ENCODE results near the gene SBNO1.

DNA sequence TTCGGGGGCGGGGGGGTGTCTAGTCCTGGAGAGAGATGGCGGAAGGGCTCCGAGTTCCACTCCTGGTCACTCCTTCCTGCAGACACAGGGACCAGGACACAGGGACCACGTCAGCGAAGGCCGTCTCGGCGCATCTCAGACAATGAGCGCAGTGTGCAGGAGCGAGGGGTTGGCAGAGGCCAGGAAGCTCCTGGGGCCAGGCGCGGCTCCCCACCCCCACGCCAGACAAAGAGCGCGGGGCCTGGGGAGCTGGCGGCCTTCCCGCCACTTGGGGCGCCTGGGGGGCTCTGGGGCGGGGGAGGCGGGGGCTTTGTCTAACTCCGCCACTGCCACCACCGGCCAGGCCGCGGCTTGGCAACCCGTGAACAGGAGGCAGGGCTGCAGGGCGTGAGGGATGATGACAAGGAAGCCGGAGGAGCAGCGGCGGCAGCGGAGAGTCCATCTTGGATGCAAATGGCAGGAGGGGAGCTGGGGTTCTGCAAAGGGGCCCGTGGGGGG is 95.2 kb downstream of the SBNO1 start:
- TF ChIP-seq, protein P1, sequence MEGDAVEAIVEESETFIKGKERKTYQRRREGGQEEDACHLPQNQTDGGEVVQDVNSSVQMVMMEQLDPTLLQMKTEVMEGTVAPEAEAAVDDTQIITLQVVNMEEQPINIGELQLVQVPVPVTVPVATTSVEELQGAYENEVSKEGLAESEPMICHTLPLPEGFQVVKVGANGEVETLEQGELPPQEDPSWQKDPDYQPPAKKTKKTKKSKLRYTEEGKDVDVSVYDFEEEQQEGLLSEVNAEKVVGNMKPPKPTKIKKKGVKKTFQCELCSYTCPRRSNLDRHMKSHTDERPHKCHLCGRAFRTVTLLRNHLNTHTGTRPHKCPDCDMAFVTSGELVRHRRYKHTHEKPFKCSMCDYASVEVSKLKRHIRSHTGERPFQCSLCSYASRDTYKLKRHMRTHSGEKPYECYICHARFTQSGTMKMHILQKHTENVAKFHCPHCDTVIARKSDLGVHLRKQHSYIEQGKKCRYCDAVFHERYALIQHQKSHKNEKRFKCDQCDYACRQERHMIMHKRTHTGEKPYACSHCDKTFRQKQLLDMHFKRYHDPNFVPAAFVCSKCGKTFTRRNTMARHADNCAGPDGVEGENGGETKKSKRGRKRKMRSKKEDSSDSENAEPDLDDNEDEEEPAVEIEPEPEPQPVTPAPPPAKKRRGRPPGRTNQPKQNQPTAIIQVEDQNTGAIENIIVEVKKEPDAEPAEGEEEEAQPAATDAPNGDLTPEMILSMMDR (conservative IDR thresholded peaks at IDR 0.05; ENCODE audit: low read depth, low read length) = 0 out of 2 replicates have a peak, but pooled peaks have one; percentile 20
- no peak for TF ChIP-seq EZH2 (IDR thresholded peaks at IDR 0.05; ENCODE audit: borderline replicate concordance, low read depth, low read length, poor library complexity, severe bottlenecking)

All from A673 (cell line).